HG03342 (cell line): Measurements from ENCODE around the gene SLC16A13.

Source experiments
- ATAC-seq: cut with Tn5 transposase; IDR thresholded peaks from one replicate; pipeline ENCODE4 v1.9.1; 2021; ENCODE audit warnings: mild to moderate bottlenecking, moderate library complexity; ENCODE audit not compliant: unreplicated experiment

SLC16A13 gene

GRCh38 chr17:7011415-7011814 lies 24.4 kb upstream of the SLC16A13 start:
- no peak for ATAC-seq

GRCh38 chr17:7011942-7012254 lies 23.9 kb upstream of the SLC16A13 start:
- ATAC-seq = no peak

GRCh38 chr17:7014261-7014994 lies 21.4 kb upstream of the SLC16A13 start:
- ATAC-seq = peak; percentile 77

- ATAC-seq = peak; percentile 14
These were observed 20.5 kb upstream of the SLC16A13 start for GRCh38 chr17:7014995-7015958.

GRCh38 chr17:7016418-7016817 lies 19.4 kb upstream of the SLC16A13 start:
- ATAC-seq = no peak

GRCh38 chr17:7016886-7017826 lies 18.7 kb upstream of the SLC16A13 start:
- no peak for ATAC-seq

- no peak for ATAC-seq
These were observed 18.0 kb upstream of the SLC16A13 start for GRCh38 chr17:7017827-7018200.

- no peak for ATAC-seq
These were observed 17.4 kb upstream of the SLC16A13 start for GRCh38 chr17:7018331-7018964.

- ATAC-seq = no peak
These were observed 16.4 kb upstream of the SLC16A13 start for GRCh38 chr17:7019367-7019766.

GRCh38 chr17:7019839-7020519 lies 15.8 kb upstream of the SLC16A13 start:
- no peak for ATAC-seq

- ATAC-seq = no peak
These were observed 14.7 kb upstream of the SLC16A13 start for GRCh38 chr17:7020894-7021664.

- ATAC-seq = peak; percentile 61
These were observed 13.6 kb upstream of the SLC16A13 start for GRCh38 chr17:7021993-7022778.

GRCh38 chr17:7022781-7023571 lies 12.8 kb upstream of the SLC16A13 start, which contains the start of gene BCL6B:
BCL6B (plus strand) TSS chr17:7023050; CDS start chr17:7023672, 622 bp downstream.
- ATAC-seq = no peak

GRCh38 chr17:7023576-7024401 lies 12.0 kb upstream of the SLC16A13 start:
- ATAC-seq = no peak

- no peak for ATAC-seq
These were observed 11.4 kb upstream of the SLC16A13 start for GRCh38 chr17:7024402-7024785.

- ATAC-seq = no peak
These were observed 10.6 kb upstream of the SLC16A13 start for GRCh38 chr17:7025245-7025644.
